ENCODE measurements around the gene AGAP9. TPM values are rescaled to one million over a fixed set of nuclear protein-coding genes. Genes with fewer than 3 reads are reported as not detected.
"Not testable (repeated sequence)": the region's sequence is repeated elsewhere in the genome, so short reads cannot be mapped to it uniquely, and the experiment has no call there.

The AGAP9 gene
- total and polyA plus RNA-seq, 8 donors, result 6.3 to 45.9 (median 20.0) TPM

DNA sequence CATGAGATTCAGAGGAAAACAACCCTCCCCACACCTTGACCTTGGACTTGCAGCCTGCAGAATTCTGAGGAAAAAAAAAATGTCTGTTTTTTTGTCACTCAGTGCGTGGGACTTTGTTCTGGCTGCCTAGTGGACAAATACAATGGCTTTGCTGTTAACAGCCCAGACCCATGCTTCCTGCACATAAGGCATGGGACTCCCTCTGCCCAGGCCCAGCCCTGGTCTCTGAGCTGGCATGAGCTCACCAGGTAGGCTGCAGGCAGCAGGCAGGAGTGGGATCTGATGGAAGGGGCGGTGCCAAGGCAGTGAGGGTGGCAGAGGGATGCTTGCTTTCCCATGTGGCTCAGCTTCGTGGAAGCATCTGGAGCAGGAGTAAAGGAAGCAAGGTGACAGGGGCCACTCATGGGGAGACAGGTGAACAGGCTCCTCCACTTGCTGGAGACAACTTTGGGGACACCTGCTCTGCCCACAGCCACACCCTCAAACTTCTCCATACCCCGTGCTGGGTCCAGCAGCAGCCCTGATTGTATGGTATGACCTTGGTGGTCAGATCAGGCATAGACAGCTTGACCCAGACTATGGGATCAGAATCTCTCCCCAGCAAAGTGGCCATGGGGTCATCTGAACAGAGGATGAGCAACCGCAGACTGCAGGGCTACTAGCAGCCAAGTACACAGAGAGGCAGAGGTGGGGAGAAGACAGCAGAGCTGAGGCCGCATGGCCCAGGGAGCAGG lies 66.5 kb downstream of the AGAP9 start:
- intact Hi-C loops (cut with DNase I), result no loop called here
- H3K9me3 ChIP-seq, result no peaks in the 10 kb centered on the region
- TF ChIP-seq, protein P1, sequence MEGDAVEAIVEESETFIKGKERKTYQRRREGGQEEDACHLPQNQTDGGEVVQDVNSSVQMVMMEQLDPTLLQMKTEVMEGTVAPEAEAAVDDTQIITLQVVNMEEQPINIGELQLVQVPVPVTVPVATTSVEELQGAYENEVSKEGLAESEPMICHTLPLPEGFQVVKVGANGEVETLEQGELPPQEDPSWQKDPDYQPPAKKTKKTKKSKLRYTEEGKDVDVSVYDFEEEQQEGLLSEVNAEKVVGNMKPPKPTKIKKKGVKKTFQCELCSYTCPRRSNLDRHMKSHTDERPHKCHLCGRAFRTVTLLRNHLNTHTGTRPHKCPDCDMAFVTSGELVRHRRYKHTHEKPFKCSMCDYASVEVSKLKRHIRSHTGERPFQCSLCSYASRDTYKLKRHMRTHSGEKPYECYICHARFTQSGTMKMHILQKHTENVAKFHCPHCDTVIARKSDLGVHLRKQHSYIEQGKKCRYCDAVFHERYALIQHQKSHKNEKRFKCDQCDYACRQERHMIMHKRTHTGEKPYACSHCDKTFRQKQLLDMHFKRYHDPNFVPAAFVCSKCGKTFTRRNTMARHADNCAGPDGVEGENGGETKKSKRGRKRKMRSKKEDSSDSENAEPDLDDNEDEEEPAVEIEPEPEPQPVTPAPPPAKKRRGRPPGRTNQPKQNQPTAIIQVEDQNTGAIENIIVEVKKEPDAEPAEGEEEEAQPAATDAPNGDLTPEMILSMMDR (IDR thresholded peaks at IDR 0.05), result no peak

DNA sequence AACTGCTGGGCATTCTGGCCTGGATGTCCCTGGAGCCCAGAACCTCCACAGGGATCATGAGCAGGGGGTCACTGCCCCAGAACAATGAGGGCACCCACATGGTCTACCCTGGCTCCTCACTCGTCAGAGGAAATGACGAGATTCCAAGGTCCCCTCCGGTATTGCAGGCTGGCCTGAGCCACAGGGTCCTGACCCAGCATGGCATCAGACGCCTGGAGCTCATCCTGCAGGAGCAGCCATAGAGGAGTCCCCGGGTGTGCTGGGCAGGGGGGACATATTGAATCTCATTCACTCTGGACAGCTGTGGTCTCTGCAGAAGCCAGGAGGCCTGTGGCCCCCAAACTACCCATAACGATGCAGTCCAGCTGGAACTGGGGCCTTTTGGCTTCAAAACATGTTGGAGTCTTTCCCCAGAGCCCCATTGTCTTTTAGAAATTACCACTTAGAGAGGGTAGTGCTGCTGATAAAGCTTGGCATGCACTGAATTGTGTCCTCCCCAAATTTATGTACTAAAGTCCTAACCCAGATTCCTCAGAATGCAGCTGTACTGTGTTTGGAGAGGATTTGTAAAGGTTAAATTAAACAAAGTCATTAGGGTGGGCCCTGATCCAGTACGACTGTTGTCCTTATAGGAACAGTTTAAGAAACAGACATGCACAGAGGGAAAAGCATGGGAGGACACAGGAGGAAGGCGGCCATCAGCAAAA lies 67.2 kb downstream of the AGAP9 start:
- no peaks in the 10 kb centered on the region for H3K9me3 ChIP-seq
- H3K27me3 ChIP-seq, result peaks cover 0 to 8% of the 10 kb centered on the region in 2 donors
- TF ChIP-seq, protein P1 (IDR thresholded peaks at IDR 0.05), result no peak
- no peaks in the 10 kb centered on the region for H3K4me1 ChIP-seq
- no peak overlapping the region for H3K4me3 ChIP-seq
- H3K27ac ChIP-seq, result no peak overlapping the region
- no peaks in the 10 kb centered on the region for H3K36me3 ChIP-seq
- no peak for ATAC-seq
- DNase-seq, result peak in 2 of 4 donors; percentile 35 to 36
- intact Hi-C loops (cut with DNase I), result no loop called here

More for the DNA sequence above, 66.5 kb downstream of the AGAP9 start:
- Histone ChIP-seq H3K27me3 (peaks cover 0 to 8% of the 10 kb centered on the region in 2 donors), H3K27ac (no peak overlapping the region), H3K4me3 (no peak overlapping the region), H3K36me3 (no peaks in the 10 kb centered on the region), H3K4me1 (no peaks in the 10 kb centered on the region)
- DNase-seq (no peak), ATAC-seq (no peak)

DNA sequence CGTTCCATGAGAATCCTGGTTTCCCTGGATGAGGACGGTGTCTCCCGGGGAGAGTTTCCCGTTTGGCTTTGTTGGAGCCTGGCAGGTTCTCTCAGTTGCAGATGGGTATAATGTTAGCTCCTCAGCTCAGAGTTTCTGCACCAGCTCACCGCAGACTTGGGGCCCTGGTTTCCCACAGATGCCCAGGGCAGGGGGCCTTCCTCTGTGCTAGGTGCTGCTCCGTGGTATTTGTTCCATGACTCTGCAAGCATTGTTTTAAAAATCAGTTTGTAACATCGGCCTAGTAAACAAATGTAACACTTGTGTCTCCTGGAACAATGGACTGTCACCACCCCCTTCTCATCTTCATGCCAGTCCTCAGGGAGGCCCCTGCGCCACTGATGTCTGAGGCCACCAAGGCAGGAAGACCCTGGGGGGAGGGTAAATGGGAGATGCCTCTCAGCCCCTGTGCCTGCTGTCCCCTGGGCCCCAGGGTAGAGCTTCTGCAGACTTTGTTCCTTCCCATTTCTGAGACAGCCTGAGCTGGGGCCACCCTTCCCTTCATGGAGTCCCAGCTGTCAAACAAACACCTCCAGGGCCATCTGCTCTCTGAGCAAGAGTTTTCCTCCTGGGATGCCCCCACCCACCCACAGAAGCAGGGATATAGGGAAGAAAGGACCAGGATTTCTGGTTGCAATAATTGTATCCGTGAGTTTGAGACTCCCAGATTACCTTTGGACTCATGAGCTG lies 67.9 kb downstream of the AGAP9 start:
- H3K9me3 ChIP-seq; ATAC-seq; H3K27ac ChIP-seq; intact Hi-C loops (cut with DNase I); H3K27me3 ChIP-seq; DNase-seq; H3K4me1 ChIP-seq; H3K36me3 ChIP-seq; H3K4me3 ChIP-seq: not testable (repeated sequence)

DNA sequence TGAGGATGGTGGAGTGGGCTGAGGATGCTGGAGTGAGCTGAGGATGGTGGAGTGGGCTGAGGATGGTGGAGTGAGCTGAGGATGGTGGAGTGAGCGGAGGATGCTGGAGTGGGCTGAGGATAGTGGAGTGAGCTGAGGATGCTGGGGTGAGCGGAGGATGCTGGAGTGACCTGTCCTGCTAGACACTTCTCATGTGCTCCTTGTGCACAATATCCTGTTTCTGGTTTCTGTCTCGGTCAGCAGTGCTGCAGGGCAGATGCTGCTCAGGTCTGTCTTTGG lies 68.7 kb downstream of the AGAP9 start:
- ATAC-seq (no peak), DNase-seq (no peak)
- no peak overlapping the region for H3K27ac ChIP-seq
- H3K9me3 ChIP-seq, result no peaks in the 10 kb centered on the region
- H3K4me3 ChIP-seq, result no peak overlapping the region
- TF ChIP-seq, protein P1 (IDR thresholded peaks at IDR 0.05), result no peak
- no peaks in the 10 kb centered on the region for H3K4me1 ChIP-seq
- no peaks in the 10 kb centered on the region for H3K36me3 ChIP-seq
- intact Hi-C loops (cut with DNase I), result no loop called here
- H3K27me3 ChIP-seq, result peaks cover 0 to 8% of the 10 kb centered on the region in 2 donors

DNA sequence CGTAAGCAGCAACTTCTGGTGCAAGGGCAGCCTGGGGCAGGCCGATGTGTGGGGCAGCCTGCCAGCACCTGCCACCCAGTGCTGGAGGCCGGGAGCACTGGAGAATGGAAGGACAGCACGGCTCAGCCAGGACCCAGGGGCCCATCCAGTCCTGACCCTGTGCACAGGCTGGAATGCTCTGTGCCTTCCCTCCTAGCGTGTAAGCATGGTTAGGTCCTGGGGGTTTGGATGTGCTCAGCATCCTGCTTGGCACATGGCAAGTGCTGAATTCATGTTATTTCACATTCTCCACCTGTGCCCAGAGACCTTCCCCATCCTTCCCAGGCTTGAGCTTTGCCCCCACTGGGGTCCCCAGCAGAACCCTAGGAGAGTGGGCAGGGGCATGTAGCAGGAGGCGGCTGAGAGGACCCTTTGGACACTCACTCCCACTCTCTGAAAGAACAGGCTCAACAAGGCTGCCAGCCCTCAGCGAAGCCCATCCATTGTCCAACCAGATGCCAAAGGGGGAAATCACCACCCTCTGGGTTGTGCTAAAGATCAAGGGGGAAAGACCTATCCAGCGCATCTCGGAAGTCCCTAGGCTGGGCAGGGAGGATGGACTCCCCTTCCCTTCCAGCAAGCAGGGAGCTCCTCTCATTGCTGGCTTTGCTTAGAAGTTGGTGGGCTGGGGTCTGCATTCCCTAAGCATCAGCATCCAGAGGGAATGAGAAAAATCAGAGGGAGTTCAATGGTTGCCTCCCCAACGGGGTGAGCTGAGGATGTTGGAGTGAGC lies 69.2 kb downstream of the AGAP9 start:
- Histone ChIP-seq H3K27me3 (peaks cover 0 to 8% of the 10 kb centered on the region in 2 donors), H3K4me1 (no peaks in the 10 kb centered on the region), H3K27ac (no peak overlapping the region), H3K4me3 (no peak overlapping the region), H3K36me3 (no peaks in the 10 kb centered on the region), H3K9me3 (no peaks in the 10 kb centered on the region)
- intact Hi-C loops (cut with DNase I), result no loop called here
- ATAC-seq (no peak), DNase-seq (no peak)
- TF ChIP-seq, protein P1 (IDR thresholded peaks at IDR 0.05), result no peak

Measured in left lung (tissue), 10 donors.